Transverse colon (tissue), 3 donors: ENCODE measurements around the gene SHROOM3.

ENCODE experiments used
- POLR2A ChIP-seq: fragments of 450-650 bp; IDR thresholded peaks from one replicate; pipeline ENCODE4 v1.6.1; 2016; ENCODE audit warnings: antibody characterized with exemption, mild to moderate bottlenecking, moderate library complexity
- TF ChIP-seq, protein P1 (sequence below), 5 experiments: fragments of 200-600 bp in 3 of 5; fragments of 450-650 bp in 2 of 5; sonication (generic) in 3 of 5; IDR thresholded peaks; 1 replicate in 2 of 5; 2 replicates in 3 of 5; pipeline ENCODE4 v1.5.1; 2016 to 2017; ENCODE audit warnings: antibody characterized with exemption in 5 of 5, inconsistent platforms in 3 of 5, mild to moderate bottlenecking in 2 of 5, moderate library complexity in 1 of 5

GRCh38 chr4:76606645-76607265, 171.7 kb downstream of the SHROOM3 start:
- TF ChIP-seq, protein P1, sequence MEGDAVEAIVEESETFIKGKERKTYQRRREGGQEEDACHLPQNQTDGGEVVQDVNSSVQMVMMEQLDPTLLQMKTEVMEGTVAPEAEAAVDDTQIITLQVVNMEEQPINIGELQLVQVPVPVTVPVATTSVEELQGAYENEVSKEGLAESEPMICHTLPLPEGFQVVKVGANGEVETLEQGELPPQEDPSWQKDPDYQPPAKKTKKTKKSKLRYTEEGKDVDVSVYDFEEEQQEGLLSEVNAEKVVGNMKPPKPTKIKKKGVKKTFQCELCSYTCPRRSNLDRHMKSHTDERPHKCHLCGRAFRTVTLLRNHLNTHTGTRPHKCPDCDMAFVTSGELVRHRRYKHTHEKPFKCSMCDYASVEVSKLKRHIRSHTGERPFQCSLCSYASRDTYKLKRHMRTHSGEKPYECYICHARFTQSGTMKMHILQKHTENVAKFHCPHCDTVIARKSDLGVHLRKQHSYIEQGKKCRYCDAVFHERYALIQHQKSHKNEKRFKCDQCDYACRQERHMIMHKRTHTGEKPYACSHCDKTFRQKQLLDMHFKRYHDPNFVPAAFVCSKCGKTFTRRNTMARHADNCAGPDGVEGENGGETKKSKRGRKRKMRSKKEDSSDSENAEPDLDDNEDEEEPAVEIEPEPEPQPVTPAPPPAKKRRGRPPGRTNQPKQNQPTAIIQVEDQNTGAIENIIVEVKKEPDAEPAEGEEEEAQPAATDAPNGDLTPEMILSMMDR (IDR thresholded peaks at IDR 0.05) = no peak
- no peak for TF ChIP-seq POLR2A
